ENCODE data around the gene INPP5K. TPM values are rescaled to one million over a fixed set of nuclear protein-coding genes. Genes with fewer than 3 reads are reported as not detected.
A peak's percentile ranks its signal among the peaks of the same experiment; 100 is the strongest.

Gene INPP5K
- total RNA-seq, 1 experiment from 2014 or later: 47.0 TPM

- DNase-seq (ENCODE audit: low spot score): no peak
Observed at GRCh38 chr17:1506649-1507267, 9.7 kb downstream of the INPP5K start.

DNA sequence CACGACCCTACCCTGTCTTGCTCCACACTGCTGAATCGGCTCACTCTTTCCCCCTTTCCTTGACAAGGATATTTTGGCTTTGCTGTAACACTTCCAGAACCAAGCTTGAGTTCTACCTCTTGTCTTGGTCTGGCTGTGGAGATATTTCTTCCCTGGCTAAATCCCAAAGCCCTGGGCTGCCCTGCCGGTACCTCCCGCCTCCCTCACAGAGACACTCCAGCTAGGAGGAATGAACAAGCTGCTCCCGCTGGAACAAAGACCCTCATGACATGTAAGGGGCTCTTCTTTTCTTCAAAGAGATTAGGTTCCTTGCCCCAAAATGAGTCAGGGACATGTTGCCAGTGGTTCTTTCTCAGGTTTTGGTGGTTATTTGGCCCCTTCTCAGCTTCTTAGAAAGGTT lies 10.8 kb downstream of the INPP5K start:
- DNase-seq (ENCODE audit: low spot score): no peak

GRCh38 chr17:1504866-1505265 lies 11.5 kb downstream of the INPP5K start:
- DNase-seq (ENCODE audit: low spot score): no peak

GRCh38 chr17:1503699-1504098 lies 12.7 kb downstream of the INPP5K start:
- no peak for DNase-seq (ENCODE audit: low spot score)

DNA sequence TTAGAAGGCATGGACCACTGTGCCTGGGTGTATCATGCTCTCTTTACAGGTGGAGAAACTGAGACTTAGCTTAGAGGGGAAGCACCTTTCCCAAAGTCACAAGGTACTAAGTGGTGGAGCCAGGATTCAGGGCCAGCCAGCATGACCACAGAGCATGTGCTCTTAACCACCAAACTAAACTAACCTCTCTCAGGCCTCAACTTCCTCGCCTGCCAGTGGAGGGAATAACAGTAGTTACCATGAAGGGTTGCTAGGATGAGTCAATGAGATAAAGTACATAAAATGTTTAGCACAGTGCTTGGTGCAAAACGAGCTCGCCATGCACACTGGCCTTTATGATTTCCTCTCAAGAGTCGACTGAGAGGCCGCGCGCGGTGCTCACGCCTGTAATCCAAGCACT lies 17.5 kb downstream of the INPP5K start:
- DNase-seq (ENCODE audit: low spot score): no peak

GRCh38 chr17:1498233-1498632 lies 18.2 kb downstream of the INPP5K start:
- DNase-seq (ENCODE audit: low spot score): no peak

DNA sequence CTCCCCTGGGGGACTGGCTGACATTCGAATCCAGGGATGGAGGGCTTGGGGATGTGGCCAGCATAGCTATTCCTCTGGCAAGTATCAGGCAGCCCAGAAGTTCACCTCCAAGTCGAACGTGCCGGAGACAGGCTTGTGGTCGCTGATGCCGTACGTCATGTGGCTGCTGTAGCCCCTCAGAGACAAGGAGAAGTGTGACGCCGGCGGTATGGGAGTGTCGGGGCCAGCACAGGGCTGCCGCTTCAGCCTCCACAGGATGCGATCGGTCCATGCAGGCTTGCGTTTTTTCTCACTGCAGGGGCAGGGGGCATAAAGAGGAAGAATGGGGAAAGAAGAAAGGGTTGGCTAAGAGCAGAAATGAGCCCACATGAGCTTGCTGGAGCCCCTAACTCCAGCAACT lies 18.6 kb downstream of the INPP5K start:
- DNase-seq (ENCODE audit: low spot score): no peak

DNA sequence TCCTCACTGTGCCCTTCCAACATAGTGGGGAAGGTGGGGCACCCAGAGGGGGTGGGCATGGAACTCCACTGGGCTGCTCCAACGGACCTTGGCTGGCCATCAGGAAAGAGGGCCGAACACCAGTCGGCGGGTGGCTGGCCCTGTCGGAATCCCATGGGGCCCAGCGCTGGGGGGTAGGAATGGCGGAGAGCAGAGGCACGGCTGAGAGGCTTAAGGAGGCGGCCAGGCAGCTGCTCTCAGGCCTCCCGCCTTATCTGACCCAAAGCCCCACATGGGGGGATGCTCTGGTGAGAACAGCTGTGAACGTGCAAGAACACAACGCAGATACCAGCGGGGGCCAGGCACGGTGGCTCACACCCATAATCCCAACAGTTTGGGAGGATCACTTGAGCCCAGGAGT lies 19.5 kb downstream of the INPP5K start:
- no peak for DNase-seq (ENCODE audit: low spot score)

- DNase-seq (ENCODE audit: low spot score): no peak
Observed at GRCh38 chr17:1495265-1495989, 21.0 kb downstream of the INPP5K start.

DNA sequence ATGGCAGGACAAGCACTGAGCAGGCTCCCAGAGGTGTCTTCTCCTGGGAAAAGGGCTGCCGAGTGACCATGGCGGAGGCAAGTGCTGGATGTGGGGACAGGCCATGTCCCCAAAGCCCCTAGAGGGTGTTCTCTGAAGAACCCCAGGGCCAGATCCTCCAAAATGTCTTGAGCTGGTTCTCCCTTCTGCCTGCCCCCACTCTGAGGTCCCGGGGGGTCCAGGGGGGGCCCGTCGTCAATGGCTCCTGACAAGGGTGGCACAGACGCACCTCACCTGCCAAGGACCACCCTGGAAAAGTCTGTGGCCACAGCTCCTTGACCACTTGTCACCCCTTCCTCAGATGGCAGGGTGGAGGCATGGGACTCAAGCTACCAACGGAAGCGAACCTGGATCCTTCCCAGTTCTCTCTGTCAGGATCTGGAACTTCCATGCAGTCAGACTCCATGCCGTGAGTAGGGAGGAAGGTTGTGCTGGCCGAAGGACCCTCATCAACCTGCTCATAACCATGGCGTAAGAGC lies 21.6 kb downstream of the INPP5K start:
- DNase-seq (ENCODE audit: low spot score): no peak

DNA sequence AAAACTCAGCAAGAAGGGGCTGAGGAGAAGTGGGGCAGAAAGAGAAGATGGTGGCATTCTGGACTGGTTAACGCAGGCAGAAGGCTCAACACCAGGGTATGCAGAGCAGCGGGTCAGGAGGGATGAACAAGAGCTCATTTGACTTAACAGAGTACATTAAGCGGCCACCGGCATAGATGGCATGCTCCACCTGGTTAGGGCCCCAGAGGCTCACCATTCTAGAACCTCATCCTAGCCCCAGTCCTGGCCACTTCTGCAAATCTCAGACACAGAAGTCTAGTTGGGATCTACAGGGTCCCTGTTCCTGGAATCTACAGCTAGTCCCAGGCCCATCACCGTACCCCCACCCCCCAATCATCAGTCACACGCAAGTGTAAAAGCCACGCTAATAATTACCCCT lies 22.2 kb downstream of the INPP5K start:
- no peak for DNase-seq (ENCODE audit: low spot score)

DNA sequence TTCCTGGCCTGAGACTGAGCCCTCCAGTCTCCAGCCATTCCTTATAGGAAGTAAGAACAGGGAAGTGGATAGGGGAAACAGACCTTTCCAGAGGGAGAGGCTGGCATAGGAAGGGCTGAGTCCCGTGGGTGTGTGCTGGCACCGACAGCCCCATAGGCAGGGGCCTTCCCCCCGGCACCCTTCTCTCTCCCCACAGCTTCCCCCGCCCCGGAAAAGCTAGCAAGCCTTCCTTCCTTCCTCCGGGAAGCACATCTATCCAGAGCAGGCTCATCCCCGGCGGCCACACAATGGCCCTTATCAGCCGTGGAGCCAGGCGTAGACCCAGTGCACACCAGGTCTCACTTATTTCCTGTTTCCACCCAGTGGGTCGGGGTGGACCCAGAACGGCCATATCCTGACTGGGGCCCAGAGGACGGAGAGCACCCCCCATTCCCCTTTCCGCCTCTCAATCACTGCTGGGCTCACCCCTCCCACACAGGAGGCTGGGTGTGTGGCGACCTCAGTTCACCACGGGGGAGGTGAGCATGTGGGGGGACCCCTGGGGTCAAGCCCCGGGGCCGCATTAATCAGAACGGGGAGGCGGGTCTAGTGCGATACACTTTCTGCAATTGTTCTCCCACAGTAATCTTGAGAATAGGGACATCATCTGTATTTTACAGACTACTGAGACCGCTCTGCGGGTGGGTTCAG lies 23.0 kb downstream of the INPP5K start:
- no peak for DNase-seq (ENCODE audit: low spot score)

- DNase-seq (ENCODE audit: low spot score): no peak
Observed at GRCh38 chr17:1492249-1493206, 23.9 kb downstream of the INPP5K start, which contains the start of gene MYO1C. TSS of gene MYO1C (minus strand) at chr17:1492686. CDS start at chr17:1492487, 199 bp downstream.

DNA sequence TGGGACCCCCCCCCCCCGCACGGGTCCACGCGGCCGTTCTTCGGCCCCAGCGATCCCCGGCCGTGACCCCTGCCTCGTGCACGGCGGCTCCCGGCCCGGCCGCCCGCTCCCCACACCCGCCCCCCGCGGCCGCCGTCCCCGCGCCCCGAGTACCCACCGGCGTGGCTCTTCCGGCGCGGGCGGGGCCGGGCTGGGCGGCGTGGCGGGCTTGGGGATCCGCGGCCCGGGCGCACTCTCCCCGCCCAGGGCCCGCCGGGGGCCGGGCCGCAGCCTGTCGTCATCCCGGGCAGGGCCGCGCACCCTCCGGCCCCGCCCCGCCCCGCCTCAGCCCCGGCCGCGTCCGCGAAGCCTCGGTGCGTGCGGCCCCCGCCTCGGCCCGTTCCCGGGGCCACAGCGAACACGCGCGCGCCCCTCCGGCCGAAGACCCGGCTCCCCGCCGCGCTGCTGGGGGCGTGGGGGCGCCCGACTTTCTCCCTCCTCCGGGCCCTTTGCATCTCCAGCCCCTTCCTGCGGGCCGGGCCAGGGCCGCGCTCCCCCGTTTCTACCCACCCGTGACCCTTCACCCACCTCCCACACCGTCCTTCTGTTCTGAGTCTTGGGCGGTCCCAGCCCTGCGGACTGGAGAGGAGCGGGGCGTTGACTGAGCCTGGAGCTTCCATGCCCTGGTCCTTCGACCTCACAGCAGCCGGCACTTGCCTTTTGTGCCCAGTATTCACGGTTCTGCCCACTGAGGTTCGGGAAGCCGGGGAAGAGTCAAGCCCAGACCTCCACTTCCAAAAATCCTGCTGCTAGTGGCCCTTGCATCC lies 24.8 kb downstream of the INPP5K start:
- no peak for DNase-seq (ENCODE audit: low spot score)

- no peak for DNase-seq (ENCODE audit: low spot score)
Observed at GRCh38 chr17:1490643-1491442, 25.6 kb downstream of the INPP5K start.

GRCh38 chr17:1488826-1489270 lies 27.6 kb downstream of the INPP5K start:
- DNase-seq (ENCODE audit: low spot score): no peak

GRCh38 chr17:1487939-1488825 lies 28.2 kb downstream of the INPP5K start:
- peak; percentile 71 for DNase-seq (ENCODE audit: low spot score)

- no peak for DNase-seq (ENCODE audit: low spot score)
Observed at GRCh38 chr17:1486802-1487695, 29.4 kb downstream of the INPP5K start.
